HG02870 (cell line): ENCODE results near the gene ARSK.

Source experiments
- ATAC-seq: cut with Tn5 transposase; IDR thresholded peaks from one replicate; pipeline ENCODE4 v1.9.1; 2021; ENCODE audit warnings: mild to moderate bottlenecking, moderate library complexity; ENCODE audit not compliant: unreplicated experiment

Gene ARSK

DNA sequence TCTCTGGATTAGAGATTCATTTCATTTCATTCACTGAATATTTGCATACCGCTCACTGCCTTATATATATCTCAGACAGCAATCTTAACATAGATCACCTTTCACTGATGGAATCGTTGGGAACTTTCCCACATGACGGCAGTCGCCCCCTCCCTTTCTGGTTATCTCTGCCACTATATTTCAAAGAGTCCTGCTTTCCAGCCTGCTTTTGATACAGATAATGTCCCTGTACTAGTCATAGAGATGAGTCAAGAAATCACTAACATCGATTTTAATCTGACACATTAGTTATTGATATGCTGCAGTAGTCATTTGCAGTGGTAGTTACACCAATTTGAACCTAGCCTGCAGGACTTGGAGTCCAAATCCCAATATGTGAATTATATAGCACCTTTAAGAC, 8.5 kb downstream of the ARSK start:
- ATAC-seq = no peak

DNA sequence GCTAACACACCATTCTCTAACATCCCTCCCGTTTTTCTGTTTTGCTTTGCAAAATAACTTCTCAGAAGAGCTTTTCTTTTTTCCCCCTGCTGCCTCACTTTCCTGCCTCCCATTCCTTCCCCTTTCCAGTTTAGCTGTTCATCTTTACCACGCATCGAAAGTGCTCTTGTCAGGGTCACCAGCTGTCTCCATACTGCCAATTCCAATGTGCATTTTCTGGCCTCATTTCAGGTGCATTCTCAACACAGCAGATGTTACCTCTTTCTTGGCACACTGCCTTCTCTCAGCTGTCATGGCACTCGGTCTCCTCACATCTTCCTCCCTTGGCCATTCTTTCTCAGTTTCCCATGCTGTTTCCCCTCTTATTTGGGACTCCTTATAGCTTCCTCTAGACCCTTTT, 9.5 kb downstream of the ARSK start:
- no peak for ATAC-seq

DNA sequence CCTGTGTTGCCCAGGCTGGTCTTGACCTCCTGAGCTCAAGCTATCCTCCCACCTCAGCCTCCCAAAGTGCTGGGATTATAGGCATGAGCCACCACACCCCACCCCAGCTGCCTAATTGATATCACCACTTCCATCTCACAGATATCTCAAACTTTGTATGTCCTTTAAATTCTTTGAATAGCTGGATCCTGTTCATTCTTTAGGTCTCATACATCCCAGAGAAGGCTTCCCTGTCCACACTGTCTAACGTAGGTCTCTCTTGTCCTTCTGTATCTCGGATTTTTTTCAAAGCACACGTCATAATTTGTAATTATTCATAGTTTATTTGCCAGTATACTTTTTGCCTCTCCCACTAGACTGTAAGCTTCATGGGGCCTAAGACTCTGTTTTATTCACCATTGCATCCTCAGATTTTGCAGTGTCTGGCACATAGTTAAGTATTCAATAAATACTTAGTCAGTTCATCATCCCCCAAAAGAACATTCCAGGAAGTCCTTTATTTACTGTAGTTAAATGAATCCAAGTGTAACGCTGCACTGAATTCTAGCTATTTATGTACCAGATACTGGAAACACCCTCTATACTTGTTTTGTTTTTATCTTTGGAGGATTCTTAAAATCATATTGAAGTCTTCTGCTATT, 10.5 kb downstream of the ARSK start:
- no peak for ATAC-seq

DNA sequence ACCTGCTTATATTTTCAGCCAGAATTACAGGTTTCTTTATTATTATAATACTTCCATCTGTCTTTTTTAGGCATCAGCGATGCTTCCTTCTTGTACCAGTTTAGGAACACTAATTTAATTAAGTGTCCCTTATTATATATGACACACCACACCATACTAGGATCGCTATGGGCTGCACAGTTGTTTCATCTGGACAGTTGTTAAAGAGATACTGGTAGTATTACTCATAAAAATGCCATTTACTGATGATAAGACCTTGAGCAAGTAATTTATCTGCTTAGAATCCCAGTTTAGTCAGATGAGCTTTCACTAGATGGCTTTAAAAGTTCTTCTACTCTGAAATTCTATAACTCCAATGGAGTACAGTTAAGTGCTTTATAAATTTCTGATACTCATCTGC, 17.1 kb downstream of the ARSK start:
- ATAC-seq = no peak

DNA sequence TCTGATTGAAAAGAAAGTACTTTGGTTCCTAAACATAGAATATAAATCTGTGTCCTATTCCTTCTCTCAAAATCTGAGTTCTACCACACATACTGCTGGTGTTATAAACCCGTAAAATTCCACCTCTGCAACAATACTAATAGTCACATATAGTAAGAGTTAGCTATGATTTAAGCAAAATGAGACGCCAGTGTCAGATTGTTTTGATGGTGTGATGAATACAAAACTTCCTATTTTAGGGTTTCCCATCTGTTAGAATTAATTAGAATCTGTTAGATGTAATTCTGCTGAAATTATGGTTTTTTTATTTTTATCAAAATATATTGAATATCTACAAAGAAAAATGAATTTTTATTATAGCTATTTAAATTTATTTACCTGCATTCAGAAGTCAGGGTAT, 26.7 kb downstream of the ARSK start:
- ATAC-seq = no peak

DNA sequence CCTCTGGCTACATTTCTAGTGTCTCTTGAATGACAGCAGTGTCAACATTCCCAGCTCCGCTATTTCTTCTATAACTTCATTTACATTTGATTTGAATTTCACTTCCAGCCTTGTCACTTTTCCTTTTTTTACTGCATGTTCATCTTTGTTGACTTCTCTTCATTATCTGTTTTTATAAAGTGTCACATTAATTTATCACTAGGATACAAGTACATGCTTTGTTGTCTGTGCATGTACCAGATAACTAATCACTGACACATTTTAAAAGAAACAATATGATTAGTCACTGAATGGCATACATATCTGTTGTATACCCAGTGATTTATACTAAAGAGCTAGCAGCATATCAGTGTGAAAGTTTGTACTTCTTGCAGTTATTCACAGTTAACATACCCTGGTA, 29.1 kb downstream of the ARSK start:
- no peak for ATAC-seq

DNA sequence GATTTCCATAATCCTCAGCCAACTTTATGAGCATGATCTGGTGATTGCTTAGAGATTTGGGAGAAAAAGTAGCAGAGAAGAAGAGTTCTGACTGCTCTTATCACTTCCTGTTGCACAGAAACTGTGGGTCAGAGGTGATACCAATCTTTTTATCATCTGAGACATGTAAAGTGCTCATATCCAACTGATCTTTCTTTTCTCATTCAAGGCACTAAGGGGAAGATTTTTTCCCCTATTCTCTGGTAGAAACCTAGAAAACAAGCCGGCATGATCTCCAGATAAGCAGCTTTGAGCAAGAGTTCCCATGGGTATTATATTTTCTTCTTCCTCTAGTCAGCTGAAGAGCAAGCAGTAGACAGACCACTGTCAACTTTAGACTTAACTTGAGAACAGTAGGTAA, 36.0 kb downstream of the ARSK start:
- ATAC-seq = no peak

DNA sequence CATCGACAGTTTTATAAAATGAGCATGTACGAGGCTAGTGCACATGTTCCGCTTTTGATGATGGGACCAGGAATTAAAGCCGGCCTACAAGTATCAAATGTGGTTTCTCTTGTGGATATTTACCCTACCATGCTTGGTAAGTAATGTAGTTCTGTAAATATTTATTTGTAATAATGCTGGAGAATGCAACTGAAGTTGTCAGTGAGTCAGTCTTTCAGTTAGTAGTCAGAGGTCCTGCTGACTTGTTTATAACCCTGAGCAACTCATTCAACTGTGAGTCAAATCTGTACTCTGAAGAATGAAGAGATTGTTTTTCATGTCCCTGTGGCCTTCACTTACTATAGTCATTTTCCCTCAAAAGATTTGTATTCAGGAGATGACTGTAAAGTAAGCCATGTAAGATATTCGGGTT, 36.6 kb downstream of the ARSK start:
- ATAC-seq = peak; percentile 96

DNA sequence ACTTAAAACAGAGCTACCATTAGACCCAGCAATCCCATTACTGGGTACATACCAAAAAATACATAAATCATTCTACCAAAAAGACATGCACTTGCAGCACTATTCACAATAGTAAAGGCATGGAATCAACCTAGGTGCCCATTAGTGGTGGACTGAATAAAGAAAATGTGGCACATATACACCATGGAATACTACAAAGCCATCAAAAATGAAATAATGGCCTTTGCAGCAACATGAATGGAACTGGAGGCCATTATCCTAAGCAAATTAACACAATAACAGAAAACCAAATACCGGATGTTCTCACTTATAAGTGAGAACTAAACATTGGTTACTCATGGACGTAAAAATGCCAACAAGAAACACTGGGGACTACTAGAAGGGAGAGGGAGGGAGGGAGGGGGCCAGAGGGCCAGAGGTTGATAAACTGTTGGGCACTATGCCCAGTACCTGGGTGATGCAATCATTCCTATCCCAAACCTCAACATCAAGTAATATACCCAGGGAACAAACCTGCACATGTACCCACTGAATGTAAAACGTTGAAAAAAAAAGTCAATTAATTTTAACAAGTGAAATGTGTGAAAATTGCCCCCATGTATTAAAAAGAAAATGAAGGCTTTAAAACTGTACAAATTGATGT, 40.5 kb downstream of the ARSK start:
- ATAC-seq = no peak

DNA sequence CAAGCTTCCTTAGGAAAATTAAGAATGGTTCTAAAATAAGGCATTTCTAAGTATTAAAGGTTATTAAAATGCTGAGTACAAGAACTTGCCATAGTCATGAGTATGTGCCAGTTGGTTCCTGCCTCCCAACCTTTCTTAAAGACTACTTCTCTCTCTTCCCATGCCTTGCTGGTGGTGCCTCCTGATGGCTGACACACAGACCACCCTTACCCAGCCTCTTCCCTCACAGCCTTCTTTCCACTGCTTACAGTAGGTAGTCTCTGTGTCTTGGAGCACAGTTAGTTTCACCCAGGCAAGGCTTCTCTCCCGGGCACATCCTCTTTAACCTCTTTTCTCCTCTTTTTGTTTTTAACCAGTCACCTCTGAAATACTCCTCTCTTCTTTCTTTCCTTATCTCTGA, 44.4 kb downstream of the ARSK start:
- ATAC-seq = no peak

DNA sequence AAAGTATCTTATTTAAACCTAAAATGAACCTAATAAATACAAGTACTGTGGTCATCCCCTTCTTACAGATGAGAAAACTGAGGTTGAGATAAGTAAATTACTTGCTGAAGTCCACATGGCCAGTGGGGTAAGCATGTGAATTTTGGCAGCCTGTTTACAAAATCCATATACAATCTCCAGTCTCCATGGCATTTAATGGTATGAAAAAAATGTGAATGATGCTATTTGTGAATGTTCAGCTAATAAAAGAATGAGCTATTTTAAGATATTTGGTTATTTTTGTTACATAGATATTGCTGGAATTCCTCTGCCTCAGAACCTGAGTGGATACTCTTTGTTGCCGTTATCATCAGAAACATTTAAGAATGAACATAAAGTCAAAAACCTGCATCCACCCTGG, 45.7 kb downstream of the ARSK start:
- no peak for ATAC-seq

DNA sequence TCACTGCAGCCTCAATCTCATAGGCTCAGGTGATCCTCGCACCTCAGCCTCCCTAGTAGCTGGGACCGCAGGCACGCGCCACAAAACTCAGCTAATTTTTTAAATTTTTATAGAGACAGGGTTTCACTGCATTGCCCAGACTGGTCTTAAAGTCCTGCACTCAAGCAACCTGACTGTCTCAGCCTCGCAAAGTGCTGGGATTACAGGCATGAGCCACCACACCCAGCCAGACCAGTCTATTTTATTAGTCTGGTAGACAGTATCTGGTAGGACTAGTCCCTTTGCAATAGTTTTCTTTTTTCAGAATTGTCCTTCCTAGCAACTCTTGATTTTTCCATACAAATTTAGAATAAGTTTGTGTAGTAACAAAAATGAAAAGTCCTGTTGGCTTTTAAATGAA, 50.9 kb downstream of the ARSK start:
- no peak for ATAC-seq

DNA sequence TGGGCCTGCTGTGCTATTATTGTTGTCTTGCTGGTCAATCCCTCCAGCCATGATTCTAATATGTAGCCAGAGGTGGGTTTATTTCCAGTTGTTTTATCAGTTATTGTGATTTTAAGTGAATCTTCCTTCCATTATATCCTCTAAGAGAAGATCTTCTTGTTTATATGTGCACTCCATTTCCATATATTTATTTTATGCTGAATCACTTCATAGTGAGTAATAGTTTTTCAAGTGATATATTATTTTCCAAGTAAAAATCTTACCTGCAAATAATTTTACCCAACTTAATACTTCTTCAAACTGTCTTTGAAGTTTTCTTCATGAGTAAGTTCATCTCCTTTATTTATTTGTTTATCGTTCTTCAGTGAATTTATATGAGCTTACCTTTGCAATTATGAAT, 51.5 kb downstream of the ARSK start:
- no peak for ATAC-seq

DNA sequence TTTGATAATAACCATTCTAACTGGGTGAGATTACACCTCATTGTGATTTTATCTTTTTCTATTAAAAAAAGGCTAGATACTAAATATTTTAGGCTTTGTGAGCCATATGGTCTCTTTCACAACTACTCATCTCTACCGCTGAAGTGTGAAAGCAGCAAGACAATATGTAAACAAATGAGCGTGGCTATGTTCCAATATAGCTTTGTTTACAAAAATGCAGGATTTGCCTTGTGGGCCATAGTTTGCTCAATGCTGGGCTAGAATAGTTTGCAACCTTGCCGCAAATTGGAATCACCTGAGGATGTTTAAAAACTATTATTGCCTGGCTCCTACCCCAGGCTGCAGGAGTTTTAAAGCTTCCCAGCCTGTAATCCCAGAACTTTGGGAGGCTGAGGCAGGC, 54.8 kb downstream of the ARSK start:
- no peak for ATAC-seq

DNA sequence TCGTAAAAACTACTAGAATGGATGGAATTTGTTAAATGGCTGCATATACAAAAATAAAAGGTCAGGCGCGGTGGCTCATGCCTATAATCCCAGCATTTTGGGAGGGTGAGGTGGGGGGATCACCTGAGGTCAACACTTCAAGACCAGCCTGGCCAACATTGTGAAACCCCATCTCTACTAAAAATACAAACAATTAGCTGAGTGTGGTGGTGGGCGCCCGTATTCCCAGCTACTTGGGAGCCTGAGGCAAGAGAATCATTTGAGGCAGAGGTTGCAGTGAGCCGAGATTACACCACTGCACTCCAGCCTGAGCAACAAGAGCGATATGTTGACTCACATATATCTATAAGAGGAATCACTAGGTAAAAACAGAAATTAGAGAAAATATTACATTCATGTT, 55.6 kb downstream of the ARSK start:
- ATAC-seq = no peak

DNA sequence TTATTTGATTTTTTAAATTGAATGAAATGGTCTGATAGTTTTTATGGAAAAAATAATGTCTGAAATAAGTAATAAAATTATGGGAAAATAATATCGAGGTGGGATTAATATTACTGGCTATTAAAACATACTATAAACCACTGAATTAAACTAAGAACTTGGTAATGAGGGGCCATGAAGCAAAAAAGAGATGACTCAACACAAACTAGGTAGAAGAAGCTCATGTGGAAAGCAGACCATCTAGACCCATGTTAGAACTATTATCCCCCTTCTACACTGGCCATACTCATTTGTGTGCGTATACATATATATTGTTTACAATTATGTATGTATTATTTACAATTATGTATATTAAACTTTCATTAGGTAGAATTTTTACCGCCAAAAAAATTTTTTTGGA, 56.5 kb downstream of the ARSK start:
- no peak for ATAC-seq

DNA sequence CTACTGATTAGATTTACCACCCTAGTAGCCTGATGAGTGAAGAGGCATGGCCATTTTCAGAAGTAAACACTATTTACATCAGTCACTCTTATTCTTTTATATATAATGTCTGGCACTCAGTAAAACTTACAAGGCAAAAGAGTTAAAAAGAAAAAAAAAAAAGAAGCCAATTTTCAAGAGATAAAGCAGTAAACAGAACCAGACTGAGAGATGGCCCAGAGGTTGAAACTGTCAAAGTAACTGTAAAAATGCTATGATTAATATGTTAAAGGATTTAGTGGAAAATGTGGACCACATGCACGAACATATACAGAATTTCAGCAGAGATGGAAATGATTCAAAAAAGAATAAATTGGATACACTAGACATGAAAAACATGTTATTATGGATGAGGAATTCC, 58.6 kb downstream of the ARSK start:
- no peak for ATAC-seq

DNA sequence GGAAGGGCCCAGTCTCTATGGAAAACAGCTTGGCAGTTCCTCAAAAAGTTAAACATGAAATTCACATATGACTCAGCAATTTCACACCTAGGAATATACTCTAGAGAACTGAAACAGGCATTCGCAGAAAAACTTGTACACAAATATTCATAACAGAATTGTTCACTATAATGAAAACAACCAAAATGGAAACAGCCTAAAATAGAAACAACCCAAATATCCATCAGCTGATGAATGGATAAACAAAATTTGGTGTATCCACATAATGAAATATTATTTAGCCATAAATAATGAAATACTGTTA, 60.2 kb downstream of the ARSK start:
- ATAC-seq = peak; percentile 52

DNA sequence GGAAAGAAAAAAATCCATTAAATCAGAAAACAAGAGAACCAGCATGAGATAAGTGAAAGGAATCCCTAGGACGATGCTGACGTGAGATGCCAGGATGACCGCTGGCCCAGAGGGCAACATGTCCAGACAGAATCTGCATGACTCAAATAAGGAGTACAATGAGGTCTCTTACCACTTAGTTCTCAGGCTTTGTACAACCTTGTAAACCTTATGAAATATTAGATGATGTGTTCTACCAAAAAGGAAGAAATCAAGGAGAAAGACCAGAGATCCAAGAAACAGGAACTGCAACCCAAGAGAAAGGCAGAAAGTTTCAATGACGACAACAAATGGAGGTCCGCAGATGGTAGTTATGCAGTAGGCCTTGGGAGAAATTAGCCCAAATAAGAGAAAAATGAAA, 62.2 kb downstream of the ARSK start:
- ATAC-seq = no peak

DNA sequence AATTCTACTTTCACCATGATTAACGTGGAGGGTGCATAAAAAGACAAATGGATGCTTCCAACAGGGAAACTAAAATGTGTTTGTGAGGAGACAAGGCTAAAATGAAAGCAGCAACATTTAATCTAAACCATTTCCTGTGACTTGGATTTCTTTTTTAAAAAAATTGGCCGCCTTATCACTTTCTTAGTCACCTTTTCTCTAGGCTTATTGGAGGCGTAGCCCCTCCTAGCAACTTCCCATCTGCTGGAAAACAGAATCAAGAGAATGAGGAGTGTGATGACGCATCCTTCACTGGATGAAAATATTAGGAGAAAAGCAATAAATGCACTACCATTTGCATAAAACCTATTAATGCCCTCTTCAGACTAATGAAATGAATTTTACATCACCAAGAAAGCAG, 64.2 kb downstream of the ARSK start:
- ATAC-seq = no peak

DNA sequence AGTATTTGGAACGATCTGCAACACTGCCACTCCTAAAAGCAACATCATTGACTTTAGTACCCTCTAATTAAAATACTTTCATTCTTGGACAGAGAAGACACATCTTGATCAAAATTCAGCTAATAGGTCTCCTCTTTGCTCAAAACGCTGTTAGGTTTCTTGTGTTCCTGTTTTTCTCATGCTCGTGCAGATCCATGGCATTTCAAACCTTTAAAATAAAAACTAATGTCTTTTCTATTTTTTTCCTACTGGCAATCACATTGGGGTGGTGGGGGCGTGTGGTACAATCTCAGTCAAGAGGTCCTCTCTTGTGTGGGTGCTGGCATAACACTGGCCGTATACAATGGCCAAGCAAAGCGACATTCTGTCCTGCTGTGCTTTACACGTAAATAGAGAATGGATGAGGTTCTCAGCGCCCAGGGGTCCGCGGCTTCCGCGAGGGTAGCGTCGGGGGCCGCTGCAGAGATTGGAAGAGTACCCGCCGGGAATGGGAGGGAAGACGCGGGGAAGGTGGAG, 64.7 kb downstream of the ARSK start:
- ATAC-seq = no peak

DNA sequence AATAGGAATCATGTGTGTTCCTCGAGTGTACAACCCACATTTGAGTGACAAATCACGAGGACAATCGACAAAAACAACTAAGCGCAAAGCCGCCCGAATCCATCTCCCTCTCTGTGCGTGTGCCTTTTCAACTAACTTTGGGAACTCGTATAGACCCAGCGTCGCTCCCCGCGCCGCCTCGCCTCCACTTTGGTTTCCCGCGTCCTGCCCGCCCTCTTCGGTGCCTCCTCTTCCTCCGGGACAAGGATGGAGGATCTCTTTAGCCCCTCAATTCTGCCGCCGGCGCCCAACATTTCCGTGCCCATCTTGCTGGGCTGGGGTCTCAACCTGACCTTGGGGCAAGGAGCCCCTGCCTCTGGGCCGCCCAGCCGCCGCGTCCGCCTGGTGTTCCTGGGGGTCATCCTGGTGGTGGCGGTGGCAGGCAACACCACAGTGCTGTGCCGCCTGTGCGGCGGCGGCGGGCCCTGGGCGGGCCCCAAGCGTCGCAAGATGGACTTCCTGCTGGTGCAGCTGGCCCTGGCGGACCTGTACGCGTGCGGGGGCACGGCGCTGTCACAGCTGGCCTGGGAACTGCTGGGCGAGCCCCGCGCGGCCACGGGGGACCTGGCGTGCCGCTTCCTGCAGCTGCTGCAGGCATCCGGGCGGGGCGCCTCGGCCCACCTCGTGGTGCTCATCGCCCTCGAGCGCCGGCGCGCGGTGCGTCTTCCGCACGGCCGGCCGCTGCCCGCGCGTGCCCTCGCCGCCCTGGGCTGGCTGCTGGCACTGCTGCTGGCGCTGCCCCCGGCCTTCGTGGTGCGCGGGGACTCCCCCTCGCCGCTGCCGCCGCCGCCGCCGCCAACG, 65.3 kb downstream of the ARSK start, which contains the start of gene GPR150:
GPR150 (plus strand) TSS at position 58 of the 840 bp plus-strand sequence; CDS start at position 247, 189 bp downstream.
- peak; percentile 51 for ATAC-seq
